ENCODE data around the gene SMARCD1. TPM values are rescaled to one million over a fixed set of nuclear protein-coding genes. Genes with fewer than 3 reads are reported as not detected.
A peak's percentile ranks its signal among the peaks of the same experiment; 100 is the strongest.

Gene SMARCD1
- total RNA-seq, 2 experiments from 2014 or later = 47.3 to 55.1 TPM

GRCh38 chr12:50050410-50051098, 34.6 kb upstream of the SMARCD1 start:
- H3K9me3 Mint-ChIP-seq = no peaks in the 10 kb centered on the region
- DNase-seq (no peak), ATAC-seq (peak; percentile 27)
- intact Hi-C loops (cut with micrococcal nuclease) = no loop called here
- ChIA-PET CTCF (interaction anchor here (0.9 to 5.1 kb wide), 5 partner anchors 12 to 105 kb away, joined by 3 to 33 read pairs (median 11); no protein-coding TSS in a partner anchor), POLR2A (interaction anchor here (1.2 kb wide), 1 partner anchor 8 kb away, joined by 3 read pairs; no protein-coding TSS in a partner anchor)
- H3K27me3 Mint-ChIP-seq = peaks cover 32% of the 10 kb centered on the region
- H3K4me1 Mint-ChIP-seq (ENCODE audit: low read depth) = peaks cover under 1% of the 10 kb centered on the region
- H3K27ac Mint-ChIP-seq = no peak overlapping the region
- no peak for TF ChIP-seq CTCF (IDR thresholded peaks at IDR 0.05)
- H3K4me3 Mint-ChIP-seq = no peak overlapping the region
- H3K36me3 Mint-ChIP-seq (ENCODE audit: low read depth) = no peaks in the 10 kb centered on the region

- ChIA-PET CTCF (interaction anchor here (1.6 to 5.1 kb wide), 4 partner anchors 13 to 106 kb away, joined by 4 to 33 read pairs (median 18); no protein-coding TSS in a partner anchor), POLR2A (no interaction called here)
- H3K9me3 Mint-ChIP-seq = no peaks in the 10 kb centered on the region
- intact Hi-C loops (cut with micrococcal nuclease) = no loop called here
- no peak overlapping the region for H3K4me3 Mint-ChIP-seq
- no peaks in the 10 kb centered on the region for H3K36me3 Mint-ChIP-seq (ENCODE audit: low read depth)
- TF ChIP-seq CTCF (IDR thresholded peaks at IDR 0.05) = no peak
- no peak for ATAC-seq
- H3K27ac Mint-ChIP-seq = no peak overlapping the region
- H3K4me1 Mint-ChIP-seq (ENCODE audit: low read depth) = peaks cover 8% of the 10 kb centered on the region
- DNase-seq = no peak
- H3K27me3 Mint-ChIP-seq = peaks cover 36% of the 10 kb centered on the region
These were observed 33.9 kb upstream of the SMARCD1 start for GRCh38 chr12:50051101-50051806.

- intact Hi-C loops (cut with micrococcal nuclease) = no loop called here
- peaks cover 43% of the 10 kb centered on the region for H3K27me3 Mint-ChIP-seq
- no peak for TF ChIP-seq CTCF (IDR thresholded peaks at IDR 0.05)
- H3K27ac Mint-ChIP-seq = no peak overlapping the region
- CTCF ChIA-PET = interaction anchor here (1.2 to 4.8 kb wide), 2 partner anchors 14 to 85 kb away, joined by 3 to 123 read pairs; no protein-coding TSS in a partner anchor
- DNase-seq = no peak
- POLR2A ChIA-PET = no interaction called here
- no peak for ATAC-seq
- H3K4me3 Mint-ChIP-seq = no peak overlapping the region
- H3K9me3 Mint-ChIP-seq = no peaks in the 10 kb centered on the region
- H3K36me3 Mint-ChIP-seq (ENCODE audit: low read depth) = no peaks in the 10 kb centered on the region
- peaks cover 16% of the 10 kb centered on the region for H3K4me1 Mint-ChIP-seq (ENCODE audit: low read depth)
These were observed 32.6 kb upstream of the SMARCD1 start for GRCh38 chr12:50052544-50052943.

- no peak overlapping the region for H3K4me3 Mint-ChIP-seq
- intact Hi-C loops (cut with micrococcal nuclease) = no loop called here
- no peaks in the 10 kb centered on the region for H3K9me3 Mint-ChIP-seq
- H3K27ac Mint-ChIP-seq = no peak overlapping the region
- ATAC-seq = no peak
- H3K27me3 Mint-ChIP-seq = peaks cover 43% of the 10 kb centered on the region
- ChIA-PET POLR2A (no interaction called here), CTCF (interaction anchor here (1.2 to 4.8 kb wide), 2 partner anchors 14 to 85 kb away, joined by 3 to 123 read pairs; no protein-coding TSS in a partner anchor)
- no peaks in the 10 kb centered on the region for H3K36me3 Mint-ChIP-seq (ENCODE audit: low read depth)
- H3K4me1 Mint-ChIP-seq (ENCODE audit: low read depth) = peaks cover 16% of the 10 kb centered on the region
- no peak for TF ChIP-seq CTCF (IDR thresholded peaks at IDR 0.05)
- DNase-seq = no peak
These were observed 32.2 kb upstream of the SMARCD1 start for GRCh38 chr12:50052964-50053363.

GRCh38 chr12:50053583-50053982, 31.6 kb upstream of the SMARCD1 start:
- ChIA-PET POLR2A (interaction anchor here (0.9 kb wide), 1 partner anchor 86 kb away, joined by 4 read pairs; no protein-coding TSS in a partner anchor), CTCF (interaction anchor here (1.2 to 4.8 kb wide), 2 partner anchors 15 to 86 kb away, joined by 3 to 123 read pairs; no protein-coding TSS in a partner anchor)
- ATAC-seq = no peak
- H3K27ac Mint-ChIP-seq = no peak overlapping the region
- H3K4me1 Mint-ChIP-seq (ENCODE audit: low read depth) = peaks cover 18% of the 10 kb centered on the region
- no peak overlapping the region for H3K4me3 Mint-ChIP-seq
- intact Hi-C loops (cut with micrococcal nuclease) = no loop called here
- no peaks in the 10 kb centered on the region for H3K9me3 Mint-ChIP-seq
- TF ChIP-seq CTCF (IDR thresholded peaks at IDR 0.05) = no peak
- DNase-seq = no peak
- H3K36me3 Mint-ChIP-seq (ENCODE audit: low read depth) = no peaks in the 10 kb centered on the region
- peaks cover 42% of the 10 kb centered on the region for H3K27me3 Mint-ChIP-seq
